Epithelial cell of esophagus (primary cell): Measurements from ENCODE around the gene ADISSP.

Experiments
- DNase-seq: peaks from one replicate; pipeline ENCODE4 v3.0.0; 2010; ENCODE audit warnings: low read depth
- H3K4me3 ChIP-seq: 2 replicates; pipeline ENCODE4 v1.5.1; 2011; ENCODE audit warnings: mild to moderate bottlenecking, low read length, control low read depth
- CTCF ChIP-seq: IDR thresholded peaks from 2 replicates; pipeline ENCODE4 v1.5.1; 2011; ENCODE audit warnings: low read depth, mild to moderate bottlenecking, low read length, control low read depth, inconsistent platforms; ENCODE audit not compliant: insufficient read depth; ENCODE audit errors: missing control alignments

ADISSP gene

GRCh38 chr20:3743251-3743650 lies 24.3 kb downstream of the ADISSP start:
- TF ChIP-seq CTCF = no peak
- no peak for DNase-seq
- no peak overlapping the region for H3K4me3 ChIP-seq

DNA sequence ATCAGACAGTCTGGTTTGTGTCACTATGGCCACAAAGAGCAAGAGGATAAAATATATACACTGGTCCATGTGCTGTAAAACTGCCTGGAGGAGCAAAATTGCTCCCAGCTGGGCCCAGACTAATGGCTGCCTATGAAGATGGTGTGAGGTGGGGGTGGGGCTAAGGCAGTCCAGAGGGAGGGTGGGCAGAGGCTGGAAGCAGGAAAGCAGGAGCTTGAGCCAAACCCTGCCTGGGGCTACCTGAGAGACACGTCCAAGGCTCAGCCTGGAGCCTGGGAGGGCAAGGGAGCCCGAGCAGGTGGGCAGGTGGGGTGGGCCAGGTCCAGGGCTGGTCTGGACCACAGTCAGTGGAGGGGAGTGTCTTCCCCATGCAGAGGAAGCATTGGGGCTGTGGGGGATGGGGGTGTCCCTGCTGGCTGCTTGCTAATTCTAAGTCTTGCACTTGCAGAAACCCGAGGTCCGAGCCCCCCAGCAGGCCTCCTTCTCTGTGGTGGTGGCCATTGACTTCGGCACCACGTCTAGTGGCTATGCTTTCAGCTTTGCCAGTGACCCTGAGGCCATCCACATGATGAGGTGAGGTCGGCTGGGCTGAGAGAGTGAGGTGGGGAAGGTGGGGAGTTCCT lies 25.6 kb downstream of the ADISSP start:
- DNase-seq = no peak
- TF ChIP-seq CTCF = no peak
- H3K4me3 ChIP-seq = no peak overlapping the region

- no peak overlapping the region for H3K4me3 ChIP-seq
- no peak for TF ChIP-seq CTCF
- no peak for DNase-seq
Observed at GRCh38 chr20:3740615-3741301, 26.8 kb downstream of the ADISSP start.

DNA sequence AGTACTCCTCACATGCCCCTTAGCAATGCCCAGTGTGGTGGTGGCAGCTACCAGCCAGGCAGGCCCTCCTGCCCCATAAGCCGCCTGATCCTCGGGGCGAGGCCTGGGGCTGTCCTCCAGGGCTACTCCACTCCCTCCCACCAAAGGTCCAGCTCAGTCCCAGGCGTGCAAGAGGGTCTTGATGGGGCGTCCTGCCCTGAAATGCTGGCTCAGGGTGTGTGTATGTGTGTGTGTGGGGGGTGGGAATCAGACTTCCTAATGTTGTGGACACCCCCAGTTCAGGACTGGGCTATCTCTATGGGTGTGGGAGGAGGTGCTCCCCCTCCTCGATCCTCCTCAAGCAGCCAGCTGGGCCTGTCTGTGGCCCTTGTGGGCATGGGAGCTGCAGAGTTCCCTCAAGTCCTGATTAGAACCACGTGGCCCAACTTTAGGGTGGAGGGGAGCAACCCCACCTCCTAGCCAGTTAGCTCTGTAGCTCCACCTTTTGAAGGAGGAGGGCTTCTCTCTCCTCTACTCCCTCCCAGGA lies 27.6 kb downstream of the ADISSP start:
- H3K4me3 ChIP-seq = no peak overlapping the region
- no peak for DNase-seq
- no peak for TF ChIP-seq CTCF

DNA sequence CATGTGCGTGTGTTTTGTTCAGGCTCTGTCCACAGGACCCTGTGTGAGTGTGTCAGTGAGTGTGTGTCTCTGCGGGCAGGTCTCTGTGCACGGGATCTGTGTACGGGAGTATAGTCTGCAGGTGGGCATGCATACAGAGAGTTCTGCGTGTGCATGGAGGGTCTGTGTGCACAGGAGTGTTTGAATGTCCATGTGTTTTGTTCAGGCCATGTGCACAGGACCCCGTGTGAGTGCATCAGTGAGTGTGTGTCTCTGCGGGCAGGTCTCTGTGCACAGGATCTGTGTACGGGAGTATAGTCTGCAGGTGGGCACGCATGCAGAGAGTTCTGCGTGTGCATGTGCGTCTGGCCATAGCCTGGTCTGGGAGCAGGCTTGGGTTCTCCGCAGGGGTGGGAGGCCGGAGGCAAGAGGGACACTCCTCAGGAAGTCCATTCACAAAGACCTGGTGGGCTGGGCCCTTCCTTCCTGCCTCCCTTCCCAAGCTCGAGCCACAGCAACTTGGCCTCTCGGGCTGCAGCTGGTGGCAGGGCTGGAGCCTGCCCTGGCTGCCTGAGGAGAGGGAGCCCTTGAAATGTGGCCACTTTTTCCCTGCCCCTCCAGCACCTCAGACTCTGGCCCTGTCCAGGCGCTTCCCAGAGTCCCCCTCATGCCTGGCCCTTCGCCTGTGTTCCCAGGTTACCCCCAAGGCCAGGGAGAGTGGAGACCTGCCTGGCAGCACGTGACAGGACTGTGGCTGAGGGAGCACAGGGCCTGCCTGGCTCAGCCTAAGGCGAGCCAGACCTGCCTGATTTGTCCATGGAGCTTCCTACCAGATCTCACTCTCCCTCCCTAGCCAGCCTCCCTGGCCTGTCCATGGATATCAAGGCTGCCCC lies 28.3 kb downstream of the ADISSP start:
- TF ChIP-seq CTCF = no peak
- no peak for DNase-seq

DNA sequence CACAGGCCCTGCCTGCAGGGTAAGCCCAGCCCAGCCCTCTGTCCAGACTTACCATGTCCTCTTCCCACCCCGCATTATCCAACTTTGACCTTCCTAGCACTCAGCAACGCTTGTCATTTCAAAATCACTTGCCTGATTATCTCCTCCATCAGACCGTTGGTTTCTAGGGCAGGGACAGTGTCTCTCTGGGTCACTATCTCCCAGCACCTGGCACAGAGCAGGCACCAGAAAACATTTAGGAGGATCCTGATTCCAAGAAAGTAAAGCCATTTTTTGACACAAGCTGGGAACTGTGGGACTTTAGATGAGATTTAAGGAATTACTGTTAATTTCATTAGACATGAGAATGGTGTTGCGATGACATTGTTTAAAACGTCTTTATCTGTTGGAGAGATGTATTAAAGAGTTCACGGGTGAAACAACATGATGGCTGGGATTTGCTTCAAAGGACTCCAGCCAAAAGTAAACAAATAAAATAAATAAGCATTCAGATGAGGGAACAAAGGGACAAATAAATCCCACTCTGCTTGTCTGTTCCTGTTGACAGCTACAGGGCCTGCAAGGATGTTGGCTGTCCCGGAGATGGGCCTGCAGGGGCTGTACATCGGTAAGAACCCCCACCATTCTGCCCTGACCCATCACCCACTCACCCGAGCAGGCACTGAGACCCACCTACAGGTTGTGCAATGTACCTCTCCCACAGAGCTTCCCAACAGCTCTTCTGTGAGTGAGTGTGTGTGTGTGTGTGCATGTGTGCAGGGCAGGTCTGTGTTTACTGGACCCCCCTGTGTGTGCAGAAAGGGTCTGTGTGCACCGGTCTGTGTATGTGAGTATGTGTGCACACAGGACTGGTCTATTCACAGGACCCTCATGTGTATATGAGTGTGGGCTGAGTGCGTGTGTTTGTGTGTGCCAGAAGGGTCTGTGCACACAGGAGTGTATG lies 29.2 kb downstream of the ADISSP start:
- DNase-seq = no peak
- H3K4me3 ChIP-seq = no peak overlapping the region
- TF ChIP-seq CTCF = no peak

More for the DNA sequence above, 28.3 kb downstream of the ADISSP start:
- no peak overlapping the region for H3K4me3 ChIP-seq
